H1 (cell line): ENCODE results near the gene STAMBP. TPM values are rescaled to one million over a fixed set of nuclear protein-coding genes. Genes with fewer than 3 reads are reported as not detected.

Experiments
- CTCF ChIA-PET: fragments of 300-600 bp; sonication (Branson Sonifier 250); formaldehyde crosslinking; loops from one replicate; lab custom pipeline; 2021; ENCODE audit not compliant: partially characterized antibody; lab: Charles Lee
- POLR2A ChIA-PET: fragments of 300-600 bp; sonication (Branson Sonifier 250); formaldehyde crosslinking; loops from one replicate; lab custom pipeline; 2021; ENCODE audit warnings: inconsistent platforms; ENCODE audit not compliant: partially characterized antibody; lab: Charles Lee
- DNase-seq, 2 experiments: peaks; one replicate each; pipeline versions ENCODE4 v3.0.0 to v3.0.0-alpha.2; 2010 to 2022; ENCODE audit warnings: low spot score in 2 of 2, low read depth in 1 of 2, mixed read lengths in 1 of 2
- FAIRE-seq: peaks from 2 replicates; lab custom pipeline; 2011; peaks lifted over from hg19 to GRCh38; lab: Jason Lieb, UNC
- H2AFZ ChIP-seq: 2 replicates; pipeline ENCODE4 v1.8.1; 2012; ENCODE audit warnings: low read length, inconsistent platforms
- H2AK5ac ChIP-seq: 2 replicates; pipeline ENCODE4 v1.6.1; 2013; ENCODE audit warnings: low read depth, low read length
- H2BK120ac ChIP-seq: replicated peaks from 2 replicates; pipeline ENCODE3; 2013; ENCODE audit warnings: low read depth, low read length, inconsistent platforms
- H2BK12ac ChIP-seq: 2 replicates; pipeline ENCODE4 v1.6.1; 2013; ENCODE audit warnings: low read depth, low read length
- H2BK15ac ChIP-seq: 2 replicates; pipeline ENCODE4 v1.6.1; 2013; ENCODE audit warnings: low read length
- H2BK20ac ChIP-seq: 2 replicates; pipeline ENCODE4 v1.6.1; 2013; ENCODE audit warnings: low read length
- H2BK5ac ChIP-seq: 2 replicates; pipeline ENCODE4 v1.6.1; 2013; ENCODE audit warnings: low read depth, low read length
- H3K14ac ChIP-seq: 2 replicates; pipeline ENCODE4 v1.6.1; 2013; ENCODE audit warnings: inconsistent platforms; ENCODE audit not compliant: insufficient read length
- H3K18ac ChIP-seq: 2 replicates; pipeline ENCODE4 v1.6.1; 2013; ENCODE audit warnings: low read length; ENCODE audit errors: extremely low read depth
- H3K23ac ChIP-seq: 2 replicates; pipeline ENCODE4 v1.6.1; 2013; ENCODE audit warnings: inconsistent platforms; ENCODE audit not compliant: insufficient read length
- H3K23me2 ChIP-seq: 2 replicates; pipeline ENCODE4 v1.6.1; 2013; ENCODE audit warnings: low read depth, low read length
- H3K27ac ChIP-seq: 2 replicates; pipeline ENCODE4 v1.6.1; 2011; ENCODE audit warnings: low read depth, low read length, inconsistent platforms
- H3K27me3 ChIP-seq, 4 experiments: replicated peaks in 1 of 4; 1 replicate in 1 of 4; 2 replicates in 3 of 4; pipeline versions ENCODE4 v1.6.1 to v1.8.1; 2011 to 2013; ENCODE audit warnings: low read length in 3 of 4, mild to moderate bottlenecking in 3 of 4, inconsistent platforms in 2 of 4, mixed read lengths in 2 of 4, moderate library complexity in 1 of 4; ENCODE audit not compliant: control insufficient read depth in 3 of 4, insufficient read depth in 3 of 4; ENCODE audit errors: extremely low read depth in 1 of 4
- H3K36me3 ChIP-seq, 4 experiments: 2 replicates each; pipeline versions ENCODE4 v1.6.1 to v1.8.1; 2011 to 2013; ENCODE audit warnings: mild to moderate bottlenecking in 4 of 4, low read length in 3 of 4, moderate library complexity in 2 of 4, control low read depth in 1 of 4, inconsistent platforms in 1 of 4; ENCODE audit not compliant: insufficient read depth in 4 of 4, control insufficient read depth in 2 of 4
- H3K4ac ChIP-seq: replicated peaks from 2 replicates; pipeline ENCODE3; 2013; ENCODE audit warnings: low read length, low read depth, mixed read lengths, inconsistent platforms; ENCODE audit not compliant: insufficient read length
- H3K4me1 ChIP-seq, 4 experiments: replicated peaks in 1 of 4; 1 replicate in 1 of 4; 2 replicates in 3 of 4; pipeline versions ENCODE4 v1.6.1 to v1.8.1; 2011 to 2013; ENCODE audit warnings: low read length in 3 of 4, inconsistent platforms in 2 of 4, mixed read lengths in 1 of 4; ENCODE audit not compliant: insufficient read depth in 4 of 4, control insufficient read depth in 3 of 4
- H3K4me2 ChIP-seq, 2 experiments: 2 replicates each; pipeline versions ENCODE4 v1.6.1 to v1.8.1; 2011 to 2013; ENCODE audit warnings: low read depth in 2 of 2, low read length in 2 of 2, control low read depth in 1 of 2, inconsistent platforms in 1 of 2, mild to moderate bottlenecking in 1 of 2; ENCODE audit not compliant: insufficient read depth in 1 of 2
- H3K4me3 ChIP-seq, 4 experiments: fragments of 200-600, 300-600 bp in 1 of 4; sonication (generic), shearing (Covaris generic), sonication (Bioruptor Twin) in 1 of 4; 2 replicates each; pipeline versions ENCODE4 v1.5.1 to v1.8.1; 2011 to 2016; ENCODE audit warnings: low read length in 4 of 4, low read depth in 3 of 4, control low read depth in 2 of 4, inconsistent platforms in 2 of 4, mild to moderate bottlenecking in 2 of 4, mixed read lengths in 1 of 4, moderate library complexity in 1 of 4; ENCODE audit not compliant: insufficient read depth in 2 of 4; ENCODE audit errors: extremely low read depth in 1 of 4
- H3K56ac ChIP-seq: replicated peaks from 2 replicates; pipeline ENCODE3; 2013; ENCODE audit warnings: low read depth, mild to moderate bottlenecking, mixed read lengths, low read length, inconsistent platforms; ENCODE audit not compliant: insufficient read length
- H3K79me1 ChIP-seq: 2 replicates; pipeline ENCODE4 v1.6.1; 2013; ENCODE audit warnings: low read depth, low read length, control low read depth
- H3K79me2 ChIP-seq, 2 experiments: 2 replicates each; pipeline versions ENCODE4 v1.6.1 to v1.8.1; 2012 to 2013; ENCODE audit warnings: low read length in 2 of 2, mild to moderate bottlenecking in 2 of 2, inconsistent platforms in 1 of 2; ENCODE audit not compliant: insufficient read depth in 2 of 2, control insufficient read depth in 1 of 2
- H3K9ac ChIP-seq, 4 experiments: replicated peaks in 1 of 4; 1 replicate in 1 of 4; 2 replicates in 3 of 4; pipeline versions ENCODE4 v1.6.1 to v1.8.1; 2011 to 2013; ENCODE audit warnings: low read depth in 3 of 4, low read length in 3 of 4, control low read depth in 2 of 4, mild to moderate bottlenecking in 2 of 4, moderate library complexity in 2 of 4, inconsistent platforms in 1 of 4; ENCODE audit errors: extremely low read depth in 1 of 4
- H3K9me3 ChIP-seq, 2 experiments: 2 replicates each; pipeline versions ENCODE4 v1.6.1 to v1.8.1; 2012 to 2013; ENCODE audit warnings: mild to moderate bottlenecking in 2 of 2, moderate library complexity in 2 of 2, control low read depth in 1 of 2, inconsistent platforms in 1 of 2, low read depth in 1 of 2, low read length in 1 of 2, mixed read lengths in 1 of 2; ENCODE audit not compliant: insufficient read depth in 2 of 2
- H4K20me1 ChIP-seq, 2 experiments: replicated peaks in 1 of 2; 2 replicates each; pipeline versions ENCODE3 to v1.8.1; 2011 to 2013; ENCODE audit warnings: inconsistent platforms in 2 of 2, low read length in 2 of 2, mild to moderate bottlenecking in 1 of 2; ENCODE audit not compliant: insufficient read depth in 2 of 2, control insufficient read depth in 1 of 2
- H4K5ac ChIP-seq: 2 replicates; pipeline ENCODE4 v1.6.1; 2013; ENCODE audit warnings: low read length, low read depth, mixed read lengths, inconsistent platforms; ENCODE audit not compliant: insufficient read length
- H4K8ac ChIP-seq: 2 replicates; pipeline ENCODE4 v1.8.0; 2013; ENCODE audit warnings: mild to moderate bottlenecking, moderate library complexity, low read length, inconsistent platforms; ENCODE audit not compliant: insufficient read depth; ENCODE audit errors: extremely low read depth
- H4K91ac ChIP-seq: replicated peaks from 2 replicates; pipeline ENCODE3; 2013; ENCODE audit warnings: low read length, mixed read lengths, inconsistent platforms; ENCODE audit not compliant: insufficient read length
- BCL11A ChIP-seq, 2 experiments: IDR thresholded peaks; one replicate each; pipeline ENCODE4 v1.6.1; 2011; ENCODE audit warnings: low read depth in 2 of 2, low read length in 2 of 2, mild to moderate bottlenecking in 2 of 2
- CBX5 ChIP-seq: fragments of 300-800, 300-1000 bp; sonication (generic); IDR thresholded peaks from 2 replicates; pipeline ENCODE4 v1.7.1; 2016; ENCODE audit warnings: antibody characterized with exemption, low read length, low read depth
- GABPA ChIP-seq: IDR thresholded peaks from 2 replicates; pipeline ENCODE4 v1.6.1; 2011; ENCODE audit warnings: mild to moderate bottlenecking, low read length, moderate library complexity, borderline replicate concordance; ENCODE audit not compliant: insufficient read depth
- KDM4A ChIP-seq: IDR thresholded peaks from one replicate; pipeline ENCODE4 v1.7.1; 2012; ENCODE audit warnings: low read depth, mild to moderate bottlenecking, moderate library complexity, low read length, inconsistent platforms; ENCODE audit not compliant: severe bottlenecking
- NANOG ChIP-seq: IDR thresholded peaks from 2 replicates; pipeline ENCODE4 v1.6.1; 2011; ENCODE audit warnings: low read length, low read depth, mild to moderate bottlenecking, inconsistent platforms; ENCODE audit not compliant: insufficient read depth, poor library complexity, severe bottlenecking
- POLR2A ChIP-seq, 2 experiments: IDR thresholded peaks; 1 replicate in 1 of 2; 2 replicates in 1 of 2; pipeline ENCODE4 v1.6.1; 2011; ENCODE audit warnings: low read depth in 2 of 2, low read length in 2 of 2, mild to moderate bottlenecking in 2 of 2; ENCODE audit errors: control extremely low read depth in 1 of 2
- POU5F1 ChIP-seq: IDR thresholded peaks from 2 replicates; pipeline ENCODE4 v1.6.1; 2011; ENCODE audit warnings: low read depth, mild to moderate bottlenecking, low read length, moderate library complexity
- SAP30 ChIP-seq: fragments of 300-600 bp; sonication (generic); IDR thresholded peaks from 2 replicates; pipeline ENCODE4 v1.7.1; 2012; ENCODE audit warnings: low read length, moderate library complexity, mild to moderate bottlenecking, inconsistent platforms; ENCODE audit not compliant: insufficient read depth, insufficient replicate concordance
- SIRT6 ChIP-seq: IDR thresholded peaks from one replicate; pipeline ENCODE4 v1.7.1; 2012; ENCODE audit warnings: low read length, inconsistent platforms
- SRF ChIP-seq: IDR thresholded peaks from 2 replicates; pipeline ENCODE4 v1.6.1; 2011; ENCODE audit warnings: mild to moderate bottlenecking, low read depth, low read length, moderate library complexity
- TBP ChIP-seq: IDR thresholded peaks from 2 replicates; pipeline ENCODE4 v1.6.1; 2011; ENCODE audit warnings: low read depth, low read length, improper control_type of control experiment
- WGBS, 2 experiments: shearing (Covaris generic) in 1 of 2; methylation state at CpG; one replicate each; pipeline versions ENCODE4 v1.1.6 to v1.1.7; 2013 to 2015; ENCODE audit warnings: low lambda C conversion rate in 2 of 2, mixed read lengths in 2 of 2, inconsistent platforms in 1 of 2, low coverage in 1 of 2, missing lambda C conversion rate in 1 of 2; ENCODE audit not compliant: insufficient replicate concordance in 2 of 2, insufficient coverage in 1 of 2, insufficient read length in 1 of 2; ENCODE audit errors: extremely low coverage in 1 of 2, missing lambda C conversion rate in 1 of 2; 5-methylcytosine and 5-hydroxymethylcytosine counted together
- polyA plus RNA-seq, 7 experiments: library from polyadenylated mRNA; depleted of rRNA in 3 of 7; stranded (reverse) in 5 of 7; unstranded in 2 of 7; fragments of >200 nt in 5 of 7; fragments of 200-250 nt in 2 of 7; gene quantifications; 1 replicate in 5 of 7; 2 replicates in 1 of 7; 4 replicates in 1 of 7; pipeline versions ENCODE4 v1.2.1 to v1.2.3, GENCODE V29; 2011 to 2013; ENCODE audit warnings: missing spikeins in 2 of 7, mixed read lengths in 2 of 7
- total RNA-seq: library from RNA; stranded (reverse); fragmentation: NEBNext Ultra II Directional; extraction: Animal tissue kit (Norgen Biotek cat#: 25700); gene quantifications from 2 replicates; pipeline ENCODE4 v1.2.1, GENCODE V29; 2021
- TF ChIP-seq, protein P1 (sequence below), 3 experiments: IDR thresholded peaks; 1 replicate in 2 of 3; 2 replicates in 1 of 3; pipeline versions ENCODE4 v1.5.1 to v1.6.1; 2011; ENCODE audit warnings: low read length in 3 of 3, mild to moderate bottlenecking in 3 of 3, inconsistent platforms in 2 of 3, low read depth in 1 of 3, moderate library complexity in 1 of 3; ENCODE audit not compliant: insufficient read depth in 1 of 3; ENCODE audit errors: control extremely low read depth in 1 of 3

Gene STAMBP
- total and polyA plus RNA-seq, 2 of the 8 experiments (the other 6 are each of a cell fraction or from before 2014, with no cell fraction given), result 35.8 to 49.7 TPM

DNA sequence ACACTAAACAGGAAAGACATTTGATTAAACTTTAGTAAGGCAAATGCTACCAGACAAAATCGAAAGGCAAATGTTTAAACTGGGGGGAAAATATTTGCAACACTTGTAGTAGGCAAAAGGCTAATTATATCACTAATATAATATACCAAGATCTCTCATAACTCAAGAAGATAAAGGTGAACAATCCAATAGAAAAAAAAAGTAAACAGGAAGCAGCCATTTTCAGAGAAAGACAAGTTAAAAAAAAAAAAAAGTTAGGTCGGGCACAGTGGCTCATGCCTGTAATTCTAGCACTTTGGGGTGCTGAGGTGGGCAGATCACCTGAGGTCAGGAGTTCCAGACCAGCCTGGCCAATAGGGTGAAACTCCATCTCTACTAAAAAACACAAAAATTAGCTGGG, 59.6 kb downstream of the STAMBP start:
- Histone ChIP-seq H2AFZ (no peak overlapping the region), H4K91ac (no peak overlapping the region), H3K36me3 (no peaks in the 10 kb centered on the region), H2BK15ac (no peak overlapping the region), H4K20me1 (no peaks in the 10 kb centered on the region), H3K9ac (no peak overlapping the region), H3K18ac (no peak overlapping the region), H3K14ac (no peak overlapping the region), H3K79me2 (no peaks in the 10 kb centered on the region), H3K79me1 (no peaks in the 10 kb centered on the region), H4K8ac (no peak overlapping the region), H3K56ac (no peak overlapping the region), H2BK20ac (no peak overlapping the region), H4K5ac (no peak overlapping the region), H3K9me3 (no peaks in the 10 kb centered on the region), H3K23ac (no peak overlapping the region), H3K27ac (no peak overlapping the region), H2BK120ac (no peak overlapping the region), H3K27me3 (no peaks in the 10 kb centered on the region), H3K4ac (no peak overlapping the region), H3K4me3 (no peak overlapping the region), H2BK5ac (no peak overlapping the region), H2BK12ac (no peak overlapping the region), H3K23me2 (no peaks in the 10 kb centered on the region), H2AK5ac (no peak overlapping the region), H3K4me1 (peaks cover 0 to 7% (median 4%) of the 10 kb centered on the region in 4 experiments; a peak in 4 of 7 replicates), H3K4me2 (no peak overlapping the region)
- DNase-seq (no peak), FAIRE-seq (no peak)
- ChIA-PET POLR2A (no interaction called here), CTCF (interaction anchor here (1.1 kb wide), 1 partner anchor 46 kb away, joined by 3 read pairs; no protein-coding TSS in a partner anchor)
- WGBS, 2 experiments, result 91% methylated on average over 1 of the region's 2 CpGs; no CpG with 5 or more reads in 1 of the 2 experiments
- TF ChIP-seq, protein P1, sequence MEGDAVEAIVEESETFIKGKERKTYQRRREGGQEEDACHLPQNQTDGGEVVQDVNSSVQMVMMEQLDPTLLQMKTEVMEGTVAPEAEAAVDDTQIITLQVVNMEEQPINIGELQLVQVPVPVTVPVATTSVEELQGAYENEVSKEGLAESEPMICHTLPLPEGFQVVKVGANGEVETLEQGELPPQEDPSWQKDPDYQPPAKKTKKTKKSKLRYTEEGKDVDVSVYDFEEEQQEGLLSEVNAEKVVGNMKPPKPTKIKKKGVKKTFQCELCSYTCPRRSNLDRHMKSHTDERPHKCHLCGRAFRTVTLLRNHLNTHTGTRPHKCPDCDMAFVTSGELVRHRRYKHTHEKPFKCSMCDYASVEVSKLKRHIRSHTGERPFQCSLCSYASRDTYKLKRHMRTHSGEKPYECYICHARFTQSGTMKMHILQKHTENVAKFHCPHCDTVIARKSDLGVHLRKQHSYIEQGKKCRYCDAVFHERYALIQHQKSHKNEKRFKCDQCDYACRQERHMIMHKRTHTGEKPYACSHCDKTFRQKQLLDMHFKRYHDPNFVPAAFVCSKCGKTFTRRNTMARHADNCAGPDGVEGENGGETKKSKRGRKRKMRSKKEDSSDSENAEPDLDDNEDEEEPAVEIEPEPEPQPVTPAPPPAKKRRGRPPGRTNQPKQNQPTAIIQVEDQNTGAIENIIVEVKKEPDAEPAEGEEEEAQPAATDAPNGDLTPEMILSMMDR (IDR thresholded peaks at IDR 0.05; ENCODE audit: control extremely low read depth in 1 of 3, insufficient read depth in 1 of 3, low read depth in 1 of 3, low read length in 3 of 3), result no peak
- TF ChIP-seq POLR2A (IDR thresholded peaks at IDR 0.05; ENCODE audit: control extremely low read depth in 1 of 2, low read depth in 2 of 2, low read length in 2 of 2) (no peak), CBX5 (no peak), POU5F1 (no peak), NANOG (no peak), SAP30 (no peak), BCL11A (IDR thresholded peaks at IDR 0.05; ENCODE audit: low read depth in 2 of 2, low read length in 2 of 2) (no peak), KDM4A (no peak), TBP (no peak), SIRT6 (no peak), GABPA (no peak), SRF (no peak)
